Erythroblast (primary cell): Measurements from ENCODE around the gene DLL1.

Experiments
- GATA1 ChIP-seq: IDR thresholded peaks from 2 replicates; pipeline ENCODE4 v1.6.1; 2011; ENCODE audit warnings: low read depth, mild to moderate bottlenecking, control low read depth, low read length, moderate library complexity
- POLR2A ChIP-seq: IDR thresholded peaks from 2 replicates; pipeline ENCODE4 v1.6.1; 2011; ENCODE audit warnings: mild to moderate bottlenecking, low read length

DNA sequence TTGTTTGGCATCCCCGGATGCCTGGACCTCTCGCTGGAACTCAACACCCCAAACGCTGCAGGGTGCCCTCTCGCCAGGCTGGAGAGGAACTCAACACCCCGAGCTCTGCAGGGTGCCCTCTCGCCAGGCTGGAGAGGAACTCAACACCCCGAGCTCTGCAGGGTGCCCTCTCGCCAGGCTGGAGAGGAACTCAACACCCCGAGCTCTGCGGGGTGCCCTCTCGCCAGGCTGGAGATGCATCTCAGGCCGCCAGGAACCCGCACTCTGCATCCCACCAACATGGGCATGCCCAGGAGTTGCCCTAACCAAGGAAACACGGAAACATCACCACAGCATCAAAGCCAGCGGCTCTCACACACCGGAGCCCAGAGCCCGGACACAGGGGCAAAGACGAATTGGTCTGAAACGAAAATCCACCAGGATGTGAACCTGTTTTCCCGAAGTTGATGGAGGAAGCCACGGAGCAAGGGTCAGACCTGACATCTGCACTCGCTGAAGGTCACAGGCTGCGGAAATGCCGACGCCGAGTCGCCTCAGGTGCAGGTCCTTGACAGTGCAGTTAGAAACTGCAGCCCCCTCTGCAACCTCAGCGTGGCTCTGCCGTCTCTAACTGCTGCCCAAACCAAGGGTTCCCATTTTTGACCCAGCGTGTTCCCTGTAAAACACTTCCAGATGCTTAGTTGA, 37.5 kb downstream of the DLL1 start:
- TF ChIP-seq POLR2A (no peak), GATA1 (no peak)
